VCaP (cell line): ENCODE results near the gene PACSIN1.

ENCODE experiments used
- H3K27ac ChIP-seq: fragments of 450-650 bp; 2 replicates; pipeline ENCODE4 v1.5.1; 2017
- TF ChIP-seq, protein P1 (sequence below): fragments of 450-650 bp; conservative IDR thresholded peaks from 2 replicates; pipeline ENCODE4 v1.5.1; 2017; ENCODE audit warnings: mild to moderate bottlenecking, moderate library complexity

The PACSIN1 gene

DNA sequence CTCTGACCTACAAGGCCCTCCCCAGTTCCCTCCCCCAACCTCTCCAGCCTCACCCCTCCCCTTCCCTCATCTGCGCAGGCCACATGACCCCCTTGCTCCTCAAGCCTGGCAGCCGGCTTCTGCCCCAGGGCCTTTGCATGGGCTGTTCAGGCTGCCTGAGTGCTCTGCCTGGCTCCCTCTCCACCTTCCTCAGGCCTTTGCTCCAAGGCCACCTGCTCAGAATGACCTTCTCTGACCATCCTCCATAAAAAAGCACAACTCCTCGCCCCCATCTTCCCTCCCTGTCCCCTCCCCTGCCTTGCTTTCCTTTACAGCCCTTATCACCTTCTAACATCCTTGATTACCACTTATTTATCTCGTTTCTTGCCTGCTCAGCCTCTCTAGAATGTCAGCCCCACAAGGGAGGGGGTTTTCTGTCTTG is 51.6 kb downstream of the PACSIN1 start:
- no peak overlapping the region for H3K27ac ChIP-seq
- TF ChIP-seq, protein P1, sequence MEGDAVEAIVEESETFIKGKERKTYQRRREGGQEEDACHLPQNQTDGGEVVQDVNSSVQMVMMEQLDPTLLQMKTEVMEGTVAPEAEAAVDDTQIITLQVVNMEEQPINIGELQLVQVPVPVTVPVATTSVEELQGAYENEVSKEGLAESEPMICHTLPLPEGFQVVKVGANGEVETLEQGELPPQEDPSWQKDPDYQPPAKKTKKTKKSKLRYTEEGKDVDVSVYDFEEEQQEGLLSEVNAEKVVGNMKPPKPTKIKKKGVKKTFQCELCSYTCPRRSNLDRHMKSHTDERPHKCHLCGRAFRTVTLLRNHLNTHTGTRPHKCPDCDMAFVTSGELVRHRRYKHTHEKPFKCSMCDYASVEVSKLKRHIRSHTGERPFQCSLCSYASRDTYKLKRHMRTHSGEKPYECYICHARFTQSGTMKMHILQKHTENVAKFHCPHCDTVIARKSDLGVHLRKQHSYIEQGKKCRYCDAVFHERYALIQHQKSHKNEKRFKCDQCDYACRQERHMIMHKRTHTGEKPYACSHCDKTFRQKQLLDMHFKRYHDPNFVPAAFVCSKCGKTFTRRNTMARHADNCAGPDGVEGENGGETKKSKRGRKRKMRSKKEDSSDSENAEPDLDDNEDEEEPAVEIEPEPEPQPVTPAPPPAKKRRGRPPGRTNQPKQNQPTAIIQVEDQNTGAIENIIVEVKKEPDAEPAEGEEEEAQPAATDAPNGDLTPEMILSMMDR = no peak

DNA sequence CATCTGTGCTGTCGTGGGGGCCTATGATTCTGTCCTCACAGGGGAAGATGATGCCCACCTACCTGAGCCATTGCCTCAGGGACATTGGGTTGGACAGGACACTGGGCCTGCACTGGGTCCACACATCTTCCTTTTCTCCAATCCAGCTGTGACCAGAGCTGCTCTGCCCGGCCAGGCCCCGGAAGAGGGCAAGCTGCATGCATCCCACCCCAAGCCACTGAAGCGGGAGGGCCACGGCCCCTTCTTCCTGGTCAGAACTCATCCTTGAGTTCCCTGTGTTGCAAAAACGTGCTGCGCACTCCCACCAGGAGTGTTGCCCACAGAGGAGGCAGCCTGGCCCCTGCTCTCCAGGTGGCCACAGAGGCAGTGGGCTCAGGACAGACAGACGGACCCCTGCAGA is 52.1 kb downstream of the PACSIN1 start:
- TF ChIP-seq, protein P1 = no peak
- H3K27ac ChIP-seq = no peak overlapping the region

DNA sequence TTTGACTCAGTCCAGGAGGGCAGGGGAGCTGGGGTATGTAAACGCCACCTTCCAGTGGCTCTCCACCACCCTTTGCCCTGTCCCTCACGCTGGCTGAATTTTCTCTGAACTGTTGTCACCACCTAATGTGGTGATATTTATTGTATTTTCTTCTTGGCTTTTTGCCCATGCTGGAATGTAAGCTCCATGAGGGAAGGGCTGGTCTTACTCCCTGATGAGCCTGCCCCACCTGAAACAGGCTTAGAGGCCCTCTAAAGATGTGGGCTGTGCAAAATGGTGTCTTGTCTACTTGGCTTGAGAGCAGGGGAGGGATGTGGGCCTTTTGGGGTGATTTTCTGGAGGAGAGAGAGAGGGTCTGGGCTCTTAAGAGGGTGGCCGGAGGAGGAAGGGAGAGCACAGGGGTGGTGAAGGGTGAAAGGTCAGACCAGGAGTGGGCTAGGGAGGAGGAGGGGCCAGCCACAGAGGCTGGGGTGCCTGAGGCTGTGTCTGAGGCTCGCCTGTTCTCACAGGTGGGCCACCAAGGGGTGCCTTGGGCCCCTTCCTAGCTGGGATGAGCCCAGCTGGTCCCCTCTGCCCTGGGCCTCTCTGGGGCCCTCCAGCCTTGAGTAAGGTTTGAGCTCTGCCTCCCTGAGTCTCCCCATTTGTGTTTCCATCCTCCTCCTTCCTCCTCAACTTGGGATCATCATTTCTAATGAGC is 52.9 kb downstream of the PACSIN1 start:
- TF ChIP-seq, protein P1 = no peak
- no peak overlapping the region for H3K27ac ChIP-seq

DNA sequence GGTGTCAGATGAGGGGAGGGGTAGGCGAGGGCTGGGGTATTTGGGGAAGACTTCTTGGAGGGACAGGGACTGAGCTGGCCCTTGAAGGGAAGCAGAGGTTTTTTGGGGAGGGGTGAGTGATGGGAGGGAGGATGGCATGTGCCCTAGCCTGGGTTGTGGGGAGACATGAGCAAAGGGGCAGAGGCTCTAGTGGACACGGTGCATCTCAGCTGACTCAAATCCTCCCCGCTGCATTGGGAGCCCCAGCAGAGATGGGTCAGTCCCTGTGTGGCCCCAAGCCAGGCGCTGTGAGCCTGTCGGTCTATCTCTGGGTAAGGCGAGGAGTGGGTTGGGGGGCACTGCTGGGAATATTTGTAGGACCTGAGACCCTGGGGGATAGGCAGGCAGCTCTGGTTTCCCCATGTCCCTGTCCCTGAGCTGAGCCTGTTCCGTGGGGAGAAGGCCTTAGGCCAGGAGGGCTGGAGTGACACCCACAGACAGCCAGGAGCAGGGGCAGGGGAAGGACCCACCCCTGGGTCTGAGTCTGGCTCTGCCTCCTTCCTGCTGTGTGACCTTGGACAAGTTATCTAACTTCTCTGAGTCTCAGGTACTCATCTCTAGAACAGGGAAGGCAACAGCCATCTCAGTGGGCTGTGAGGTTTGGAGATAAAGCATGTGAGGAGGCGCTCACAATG is 54.2 kb downstream of the PACSIN1 start:
- TF ChIP-seq, protein P1 = no peak
- H3K27ac ChIP-seq = no peak overlapping the region

DNA sequence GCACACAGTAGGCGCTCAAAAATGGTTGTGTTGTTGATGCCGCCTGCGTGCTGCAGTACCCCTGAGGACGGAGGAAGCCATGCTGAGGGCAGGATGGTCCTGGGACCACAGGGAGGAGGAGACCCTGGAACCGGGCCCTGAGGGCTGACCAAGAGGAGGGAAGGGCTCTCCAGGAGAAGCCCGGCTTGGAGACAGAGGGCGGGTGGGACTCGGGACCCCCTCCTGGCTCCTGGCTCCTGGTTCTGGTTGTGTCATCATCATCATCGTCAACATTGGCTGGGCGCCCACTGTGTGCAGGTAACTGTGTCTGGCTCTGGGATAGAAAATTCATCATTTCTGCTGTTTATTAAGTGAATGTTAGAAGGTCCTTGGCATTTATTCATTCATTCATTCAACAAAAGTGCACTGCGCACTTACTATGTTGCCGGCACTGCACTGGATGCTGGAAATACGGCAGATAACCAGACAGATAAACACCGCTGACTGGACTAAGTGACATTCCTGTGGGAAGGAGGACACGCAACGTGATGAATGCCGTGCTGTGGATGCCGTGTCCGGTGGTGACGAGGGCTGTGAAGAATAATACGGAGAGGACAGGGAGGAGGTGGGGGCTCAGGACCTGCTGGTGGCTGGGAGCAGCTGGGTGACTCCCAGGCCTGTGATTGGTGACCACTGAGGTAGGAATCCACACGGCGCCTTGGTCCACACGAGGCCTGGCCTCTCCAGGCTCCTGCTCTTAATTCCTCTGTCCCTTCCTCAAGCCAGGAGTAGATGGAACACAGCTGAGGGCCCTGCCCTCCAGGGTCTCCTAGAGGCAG is 55.0 kb downstream of the PACSIN1 start:
- no peak overlapping the region for H3K27ac ChIP-seq
- TF ChIP-seq, protein P1 = no peak

DNA sequence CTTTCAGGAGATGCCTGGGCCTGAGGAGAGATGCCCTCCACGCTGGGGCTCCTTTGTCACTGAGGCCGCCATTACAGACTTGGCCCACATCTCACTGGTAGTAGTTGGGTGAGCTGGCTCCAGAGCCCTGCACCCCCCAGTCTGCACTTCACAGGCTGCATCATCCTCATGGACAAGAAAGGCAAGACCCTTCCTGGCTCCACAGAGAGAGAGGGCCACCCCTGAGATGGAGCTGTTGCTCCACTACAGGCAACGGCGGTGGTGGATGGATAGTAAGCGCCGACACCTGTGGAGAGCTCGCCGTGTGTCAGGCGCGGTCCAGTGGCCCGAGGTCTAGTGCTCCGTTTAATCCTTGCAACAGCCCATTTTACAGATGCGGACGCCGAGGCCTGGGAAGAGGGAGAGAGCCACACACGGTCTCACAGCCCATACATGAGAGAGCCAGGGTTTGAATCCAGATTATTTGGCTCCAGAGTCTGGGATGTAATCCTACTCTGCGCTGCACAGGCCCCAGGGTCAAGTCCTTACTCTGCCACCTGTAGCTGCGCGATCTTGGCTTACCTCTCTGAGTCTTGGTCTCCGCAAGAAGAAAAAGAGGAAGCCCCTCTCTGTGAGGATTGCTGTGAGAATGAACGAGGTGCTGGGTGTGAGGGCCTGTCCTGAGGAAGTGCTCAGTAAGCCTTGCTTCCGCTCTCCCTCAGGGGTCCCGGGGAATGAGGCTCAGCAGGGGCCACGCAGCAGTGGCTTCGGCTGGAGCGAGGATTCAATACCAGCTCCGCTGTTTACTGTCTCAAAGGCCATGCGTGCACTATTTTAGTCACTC is 55.8 kb downstream of the PACSIN1 start:
- H3K27ac ChIP-seq = no peak overlapping the region
- TF ChIP-seq, protein P1 = no peak
